Heart left ventricle (tissue), 16 donors: ENCODE measurements around the gene KIAA0753. TPM values are rescaled to one million over a fixed set of nuclear protein-coding genes. Genes with fewer than 3 reads are reported as not detected.

ENCODE experiments used
- ATAC-seq, 4 donors: fragments of 200-7000 bp; cut with Tn5 transposase; one replicate each; pipeline ENCODE4 v1.9.1; 2020 to 2022; ENCODE audit warnings: moderate library complexity in 4 of 4, mild to moderate bottlenecking in 3 of 4, moderate number of reproducible peaks in 1 of 4
- DNase-seq, 5 donors: peaks; one replicate each; pipeline ENCODE4 v3.0.0-alpha.2; 2020
- H3K27ac ChIP-seq, 12 donors: fragments of 200-600 bp; sonication (generic) in 4 of 12; one replicate each; pipeline versions ENCODE4 v1.5.0 to v1.8.0; 2016 to 2022; ENCODE audit warnings: mild to moderate bottlenecking in 2 of 12
- H3K27me3 ChIP-seq, 9 donors: fragments of 200-600 bp; sonication (generic) in 2 of 9; one replicate each; pipeline versions ENCODE4 v1.5.1 to v1.8.0; 2016 to 2022; ENCODE audit warnings: mild to moderate bottlenecking in 3 of 9
- H3K36me3 ChIP-seq, 9 donors: fragments of 200-600 bp; sonication (generic) in 2 of 9; one replicate each; pipeline versions ENCODE4 v1.5.0 to v1.8.0; 2018 to 2022; ENCODE audit warnings: mild to moderate bottlenecking in 2 of 9
- H3K4me1 ChIP-seq, 12 donors: fragments of 200-600 bp; sonication (generic) in 4 of 12; one replicate each; pipeline versions ENCODE4 v1.5.0 to v1.8.0; 2016 to 2022; ENCODE audit warnings: mild to moderate bottlenecking in 3 of 12
- H3K4me3 ChIP-seq, 12 donors: fragments of 200-600 bp; sonication (generic) in 4 of 12; one replicate each; pipeline versions ENCODE4 v1.5.0 to v1.8.0; 2017 to 2022; ENCODE audit warnings: mild to moderate bottlenecking in 9 of 12, moderate library complexity in 4 of 12
- H3K9me3 ChIP-seq, 12 donors: fragments of 200-600 bp; sonication (generic) in 4 of 12; one replicate each; pipeline versions ENCODE4 v1.5.0 to v1.8.0; 2016 to 2022; ENCODE audit warnings: mild to moderate bottlenecking in 1 of 12
- POLR2A ChIP-seq, 2 donors: fragments of 450-650 bp; IDR thresholded peaks; one replicate each; pipeline ENCODE4 v1.6.1; 2017; ENCODE audit warnings: antibody characterized with exemption in 2 of 2, mild to moderate bottlenecking in 2 of 2, moderate library complexity in 2 of 2
- WGBS, 4 donors: extraction: QIAGEN DNeasy Blood & Tissue Kit in 2 of 4; methylation state at CpG; one replicate each; pipeline versions ENCODE4 v1.1.5 to v1.1.7; 2013 to 2018; 5-methylcytosine and 5-hydroxymethylcytosine counted together
- intact Hi-C, 10 donors: fragments of 100-400 bp; cut with DNase I; formaldehyde crosslinking; loops; one replicate each; pipeline versions ENCODE4 v1.11.1 to v1.14.2; 2022
- polyA plus RNA-seq, 2 donors: library from polyadenylated mRNA; stranded (reverse); fragments of 200-250 nt; gene quantifications; one replicate each; pipeline ENCODE4 v1.2.3, GENCODE V29; 2013
- total RNA-seq, 9 donors: library from RNA; depleted of rRNA in 2 of 9; stranded (reverse); fragments of >200 nt in 2 of 9; fragmentation: NEBNext Ultra II Directional in 3 of 9; extraction: Animal tissue kit (Norgen Biotek cat#: 25700) in 3 of 9; gene quantifications; one replicate each; pipeline versions ENCODE4 v1.1.0 to v1.2.4, GENCODE V29; 2016 to 2023
- TF ChIP-seq, protein P1 (sequence below), 12 donors: fragments of 200-600 bp; sonication (generic) in 4 of 12; IDR thresholded peaks; one replicate each; pipeline versions ENCODE4 v1.5.0 to v1.8.0; 2018 to 2022; ENCODE audit warnings: antibody characterized with exemption in 12 of 12, mild to moderate bottlenecking in 5 of 12
- donor health status: ischemic (EF 13 %, LVEDD 7.1; RV severe dilation, severe dysfunction).
- donor health status: healthy with polysubstance abuse.
- donor health status: DM: no; HTN: yes; CAD: no.
- donor health status: DM: no; HTN: no; CAD: no.
- donor health status: ischemic (EF 25% LVEDD 6.9; RV normal size, moderate dysfunction).
- donor health status: ischemic (EF 25% LVEDD 5.7; RV mildly dilated, moderate dysfunction).
- donor health status: healthy.
- donor health status: DM: yes; HTN: yes; CAD: no.
- donor health status: ischemic (EF 35%, LVEDD 5.7; RV mildly dilated, moderate dysfunction).
- donor health status: nonischemic (EF 11% LVEDD 7.7; RV severe dilation, severe dysfunction).
- donor health status: DM: yes; HTN: yes; CAD: no.
- donor health status: PGD.
- donor health status: ischemic (EF 29% LVEDD 5.4; RV normal size, mild dysfunction).
- donor health status: nonischemic (EF 23%, LVEDD 6.1; RV moderate dilation, normal function).

The KIAA0753 gene
- total and polyA plus RNA-seq, 11 donors: 2.7 to 10.2 (median 5.0) TPM

DNA sequence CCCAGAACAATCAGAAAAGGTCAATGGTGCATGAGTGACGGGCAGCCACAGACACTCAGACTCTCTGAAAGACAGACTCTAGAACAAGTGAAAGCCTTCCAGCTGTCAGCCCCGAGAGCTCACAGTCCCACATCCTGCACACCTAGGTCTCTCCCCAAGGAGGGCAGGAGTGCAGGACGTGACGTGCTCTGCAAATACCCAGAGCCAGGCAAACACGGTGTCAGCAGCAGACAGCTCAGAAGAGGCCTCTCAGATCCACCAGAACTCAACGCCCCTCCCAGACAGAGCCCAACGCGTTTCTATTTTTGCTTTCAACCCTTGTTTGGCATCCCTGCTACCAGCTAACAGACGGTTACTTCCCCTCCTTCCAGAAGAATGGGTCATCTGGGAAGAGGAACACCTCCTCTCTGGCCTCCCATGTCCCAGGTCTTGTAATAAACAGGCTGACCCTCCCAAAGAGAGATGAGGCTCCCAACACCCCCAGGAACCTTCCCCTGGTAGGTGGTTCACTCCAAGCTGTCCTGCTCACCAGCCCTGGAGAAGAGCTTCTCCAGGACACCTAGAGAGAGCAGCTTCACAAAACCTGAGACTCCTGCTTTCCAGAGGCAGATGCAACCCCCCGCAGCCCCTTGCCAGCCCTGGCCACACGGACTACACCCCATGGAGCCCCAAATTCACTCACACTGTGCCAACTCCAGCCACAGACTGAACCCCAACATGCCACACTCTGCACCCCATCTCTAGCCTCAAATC lies 91.8 kb downstream of the KIAA0753 start:
- WGBS, 4 donors: 19 to 27% (median 25%) methylated on average over 11 of the region's 11 CpGs
- peaks cover 0 to 16% (median 0%) of the 10 kb centered on the region in 9 donors for H3K27me3 ChIP-seq
- intact Hi-C loops: loop anchor here in 1 of 10 donors (10.0 kb wide), 1 partner anchor 74 kb away; no protein-coding TSS in a partner anchor
- H3K4me1 ChIP-seq: peaks cover 0 to 13% (median 7%) of the 10 kb centered on the region in 12 donors
- H3K27ac ChIP-seq: peak overlapping the region in 1 of 12 donors; percentile 78
- no peaks in the 10 kb centered on the region for H3K9me3 ChIP-seq
- ATAC-seq: peak; percentile 71 to 84 (median 78)
- no peak overlapping the region for H3K4me3 ChIP-seq
- no peaks in the 10 kb centered on the region for H3K36me3 ChIP-seq
- TF ChIP-seq, protein P1, sequence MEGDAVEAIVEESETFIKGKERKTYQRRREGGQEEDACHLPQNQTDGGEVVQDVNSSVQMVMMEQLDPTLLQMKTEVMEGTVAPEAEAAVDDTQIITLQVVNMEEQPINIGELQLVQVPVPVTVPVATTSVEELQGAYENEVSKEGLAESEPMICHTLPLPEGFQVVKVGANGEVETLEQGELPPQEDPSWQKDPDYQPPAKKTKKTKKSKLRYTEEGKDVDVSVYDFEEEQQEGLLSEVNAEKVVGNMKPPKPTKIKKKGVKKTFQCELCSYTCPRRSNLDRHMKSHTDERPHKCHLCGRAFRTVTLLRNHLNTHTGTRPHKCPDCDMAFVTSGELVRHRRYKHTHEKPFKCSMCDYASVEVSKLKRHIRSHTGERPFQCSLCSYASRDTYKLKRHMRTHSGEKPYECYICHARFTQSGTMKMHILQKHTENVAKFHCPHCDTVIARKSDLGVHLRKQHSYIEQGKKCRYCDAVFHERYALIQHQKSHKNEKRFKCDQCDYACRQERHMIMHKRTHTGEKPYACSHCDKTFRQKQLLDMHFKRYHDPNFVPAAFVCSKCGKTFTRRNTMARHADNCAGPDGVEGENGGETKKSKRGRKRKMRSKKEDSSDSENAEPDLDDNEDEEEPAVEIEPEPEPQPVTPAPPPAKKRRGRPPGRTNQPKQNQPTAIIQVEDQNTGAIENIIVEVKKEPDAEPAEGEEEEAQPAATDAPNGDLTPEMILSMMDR (IDR thresholded peaks at IDR 0.05): no peak
- TF ChIP-seq POLR2A (IDR thresholded peaks at IDR 0.05): no peak
- peak in 1 of 5 donors; percentile 47 for DNase-seq

DNA sequence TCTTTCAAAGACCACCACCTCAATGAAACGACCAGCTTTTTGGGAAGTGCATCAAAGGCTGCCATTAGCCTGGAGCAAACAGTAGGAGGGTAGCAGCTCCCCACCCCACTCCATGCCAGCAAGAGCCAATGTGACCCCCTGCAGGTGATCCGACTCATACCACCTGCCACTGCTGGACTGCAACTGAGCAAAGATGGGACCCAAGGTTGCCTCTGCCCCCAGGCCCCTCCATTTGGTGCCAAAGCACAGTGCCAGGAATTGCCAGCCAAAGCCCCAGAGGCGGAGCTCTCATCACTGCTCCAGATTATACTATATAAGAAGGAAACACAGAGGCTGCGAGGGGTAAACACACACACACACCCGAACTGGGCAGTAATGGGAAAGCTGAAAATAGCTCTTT lies 92.5 kb downstream of the KIAA0753 start:
- Histone ChIP-seq H3K4me1 (peaks cover 0 to 13% (median 7%) of the 10 kb centered on the region in 12 donors), H3K36me3 (no peaks in the 10 kb centered on the region), H3K27ac (peak overlapping the region in 1 of 12 donors; percentile 78), H3K27me3 (peaks cover 0 to 9% (median 0%) of the 10 kb centered on the region in 9 donors), H3K9me3 (no peaks in the 10 kb centered on the region), H3K4me3 (no peak overlapping the region)
- intact Hi-C loops: loop anchor here in 1 of 10 donors (10.0 kb wide), 1 partner anchor 73 kb away; no protein-coding TSS in a partner anchor
- WGBS, 4 donors: 64 to 71% (median 70%) methylated on average over 5 of the region's 5 CpGs
- DNase-seq (no peak), ATAC-seq (peak in 1 of 4 donors; percentile 7)
- TF ChIP-seq, protein P1 (IDR thresholded peaks at IDR 0.05): no peak
- no peak for TF ChIP-seq POLR2A (IDR thresholded peaks at IDR 0.05)

DNA sequence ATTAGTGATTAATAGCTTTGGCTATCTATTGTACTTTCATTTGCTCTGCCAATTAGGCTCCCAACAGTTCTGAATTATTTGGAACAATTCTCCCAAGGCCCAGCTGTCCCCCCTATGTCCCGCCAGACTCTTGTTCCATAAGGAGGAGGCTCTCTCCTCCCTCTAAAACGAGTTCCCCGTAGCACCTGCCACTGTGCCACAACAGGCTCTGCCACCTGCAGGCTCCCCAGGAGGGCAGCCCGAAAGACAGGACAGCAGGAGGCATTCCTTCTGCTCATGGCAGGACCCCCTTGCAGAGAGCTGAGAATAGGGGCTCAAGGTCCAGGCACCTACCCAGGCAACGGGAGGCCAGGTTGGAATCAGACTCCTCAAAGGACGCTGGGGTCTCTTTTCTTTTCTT lies 93.2 kb downstream of the KIAA0753 start:
- Histone ChIP-seq H3K9me3 (no peaks in the 10 kb centered on the region), H3K36me3 (no peaks in the 10 kb centered on the region), H3K27ac (no peak overlapping the region), H3K4me1 (peaks cover 0 to 13% (median 7%) of the 10 kb centered on the region in 12 donors), H3K4me3 (no peak overlapping the region), H3K27me3 (peaks cover 0 to 2% (median 0%) of the 10 kb centered on the region in 9 donors)
- no peak for ATAC-seq
- TF ChIP-seq, protein P1 (IDR thresholded peaks at IDR 0.05): no peak
- TF ChIP-seq POLR2A (IDR thresholded peaks at IDR 0.05): no peak
- DNase-seq: no peak
- intact Hi-C loops: loop anchor here in 1 of 10 donors (10.0 kb wide), 1 partner anchor 73 kb away; no protein-coding TSS in a partner anchor
- WGBS, 4 donors: 80 to 93% (median 91%) methylated on average over 6 of the region's 6 CpGs

DNA sequence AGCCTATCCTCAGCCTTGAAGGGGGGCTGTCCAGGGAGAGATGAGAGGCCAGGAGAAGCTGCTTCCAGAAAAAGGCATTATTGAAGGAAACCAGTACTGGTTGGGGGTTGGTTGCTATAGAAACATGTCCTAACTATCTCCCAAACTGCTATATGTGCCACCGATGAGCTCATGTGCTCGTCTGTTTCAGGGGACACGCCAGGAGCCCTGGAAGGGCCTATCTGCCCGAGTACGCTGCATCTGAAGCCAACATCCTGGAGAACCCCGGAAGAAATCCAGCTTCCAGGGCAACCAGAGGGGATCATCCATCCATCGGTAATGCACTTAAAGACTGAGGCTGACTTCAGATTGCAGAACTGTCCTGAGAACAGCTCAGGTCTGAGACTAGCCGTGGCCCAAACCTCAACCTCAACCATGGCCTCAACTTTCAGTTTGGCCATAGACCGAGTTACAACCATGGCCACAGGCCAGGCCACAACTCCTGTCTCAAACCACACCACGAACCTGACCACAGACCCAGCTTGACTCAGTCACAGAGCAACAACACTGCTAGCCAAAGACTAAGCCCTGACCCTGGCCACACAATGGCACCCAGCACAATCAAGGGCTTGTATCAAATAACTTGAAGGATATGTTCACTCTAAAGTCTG lies 94.3 kb downstream of the KIAA0753 start:
- ATAC-seq: no peak
- no peak overlapping the region for H3K27ac ChIP-seq
- 89 to 90% (median 89%) methylated on average over 8 to 10 of the region's 10 CpGs for WGBS, 4 donors

More for the DNA sequence above, 94.3 kb downstream of the KIAA0753 start:
- no peaks in the 10 kb centered on the region for H3K36me3 ChIP-seq
- DNase-seq: no peak
- H3K27me3 ChIP-seq: no peaks in the 10 kb centered on the region
- TF ChIP-seq POLR2A (IDR thresholded peaks at IDR 0.05): no peak
- TF ChIP-seq, protein P1 (IDR thresholded peaks at IDR 0.05): no peak
- intact Hi-C loops: loop anchor here in 1 of 10 donors (10.0 kb wide), 1 partner anchor 71 kb away; no protein-coding TSS in a partner anchor
- no peak overlapping the region for H3K4me3 ChIP-seq
- H3K9me3 ChIP-seq: no peaks in the 10 kb centered on the region
- H3K4me1 ChIP-seq: peaks cover 0 to 13% (median 7%) of the 10 kb centered on the region in 12 donors
